Common myeloid progenitor, CD34-positive (primary cell): Measurements from ENCODE around the gene KIF4A.
"Not testable (repeated sequence)": the region's sequence is repeated elsewhere in the genome, so short reads cannot be mapped to it uniquely, and the experiment has no call there.

Experiments used
- CTCF ChIA-PET: fragments of 350-600 bp; sonication (Branson Sonifier 250); formaldehyde crosslinking; loops from one replicate; lab custom pipeline; 2021; ENCODE audit warnings: antibody characterized with exemption; lab: Charles Lee
- POLR2A ChIA-PET: fragments of 350-600 bp; sonication (Branson Sonifier 250); formaldehyde crosslinking; loops from one replicate; lab custom pipeline; 2021; ENCODE audit warnings: antibody characterized with exemption; lab: Charles Lee
- DNase-seq, 3 donors: peaks; one replicate each; pipeline versions ENCODE4 v3.0.0 to v3.0.0-alpha.2; 2013
- H3K27ac ChIP-seq, 2 experiments: 1 replicate in 1 of 2; 2 replicates in 1 of 2; pipeline ENCODE4 v1.7.0; 2013; ENCODE audit warnings: inconsistent platforms in 2 of 2, low read length in 2 of 2, mild to moderate bottlenecking in 2 of 2, low read depth in 1 of 2, moderate library complexity in 1 of 2; ENCODE audit not compliant: severe bottlenecking in 2 of 2, insufficient read depth in 1 of 2, poor library complexity in 1 of 2
- H3K27me3 ChIP-seq, 5 experiments: replicated peaks in 2 of 5; 1 replicate in 3 of 5; 2 replicates in 2 of 5; pipeline versions ENCODE4 v1.6.1 to v1.7.0; 2013; ENCODE audit warnings: low read length in 4 of 5, mild to moderate bottlenecking in 2 of 5, moderate library complexity in 2 of 5, inconsistent platforms in 1 of 5; ENCODE audit not compliant: insufficient read depth in 5 of 5, control insufficient read depth in 4 of 5
- H3K36me3 ChIP-seq, 4 experiments: 1 replicate in 2 of 4; 2 replicates in 2 of 4; pipeline versions ENCODE4 v1.6.1 to v1.7.0; 2013; ENCODE audit warnings: low read length in 3 of 4, control low read depth in 1 of 4, mild to moderate bottlenecking in 1 of 4; ENCODE audit not compliant: control insufficient read depth in 4 of 4, insufficient read depth in 4 of 4
- H3K4me1 ChIP-seq, 4 experiments: 1 replicate in 3 of 4; 2 replicates in 1 of 4; pipeline versions ENCODE4 v1.6.1 to v1.7.1; 2013; ENCODE audit warnings: low read length in 3 of 4, mild to moderate bottlenecking in 3 of 4, control low read depth in 1 of 4, inconsistent platforms in 1 of 4, moderate library complexity in 1 of 4; ENCODE audit not compliant: control insufficient read depth in 4 of 4, insufficient read depth in 4 of 4; ENCODE audit errors: control extremely low read depth in 1 of 4
- H3K4me3 ChIP-seq, 7 experiments: 1 replicate in 4 of 7; 2 replicates in 3 of 7; pipeline versions ENCODE4 v1.5.1 to v1.7.0; 2013; ENCODE audit warnings: mild to moderate bottlenecking in 7 of 7, low read length in 6 of 7, moderate library complexity in 6 of 7, inconsistent platforms in 2 of 7, low read depth in 2 of 7, control low read depth in 1 of 7; ENCODE audit not compliant: insufficient read depth in 4 of 7, control insufficient read depth in 1 of 7; ENCODE audit errors: extremely low read depth in 1 of 7
- H3K9me3 ChIP-seq, 5 experiments: 1 replicate in 4 of 5; 2 replicates in 1 of 5; pipeline versions ENCODE4 v1.6.1 to v1.7.1; 2013; ENCODE audit warnings: low read length in 4 of 5, mild to moderate bottlenecking in 2 of 5, inconsistent platforms in 1 of 5, low read depth in 1 of 5, moderate library complexity in 1 of 5; ENCODE audit not compliant: control insufficient read depth in 4 of 5, insufficient read depth in 2 of 5; ENCODE audit errors: control extremely low read depth in 1 of 5
- WGBS: methylation state at CpG from one replicate; pipeline ENCODE4 v1.1.5; 2013; ENCODE audit not compliant: insufficient coverage; 5-methylcytosine and 5-hydroxymethylcytosine counted together

The KIF4A gene

DNA sequence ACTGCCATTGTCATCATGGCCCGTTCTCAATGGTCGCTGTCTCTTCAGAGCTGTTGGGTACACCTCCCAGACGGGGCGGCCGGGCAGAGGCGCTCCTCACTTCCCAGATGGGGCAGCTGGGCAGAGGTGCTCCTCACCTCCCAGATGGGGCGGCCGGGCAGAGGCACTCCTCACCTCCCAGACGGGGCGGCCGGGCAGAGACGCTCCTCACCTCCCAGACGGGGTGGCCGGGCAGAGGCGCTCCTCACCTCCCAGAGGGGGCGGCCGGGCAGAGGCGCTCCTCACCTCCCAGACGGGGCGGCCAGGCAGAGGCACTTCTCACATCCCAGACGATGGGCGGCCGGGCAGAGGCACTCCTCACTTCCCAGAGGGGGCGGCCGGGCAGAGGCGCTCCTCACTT is 58.9 kb downstream of the KIF4A start:
- H3K36me3 ChIP-seq, result peaks cover 0 to 14% (median 4%) of the 10 kb centered on the region in 4 experiments
- DNase-seq, CTCF ChIA-PET, H3K4me3 ChIP-seq, H3K9me3 ChIP-seq, H3K4me1 ChIP-seq, H3K27me3 ChIP-seq, POLR2A ChIA-PET, H3K27ac ChIP-seq: not testable (repeated sequence)
- WGBS, result 97% methylated on average over 24 of the region's 26 CpGs

GRCh38 chrX:70349367-70350125 is 59.6 kb downstream of the KIF4A start:
- H3K4me3 ChIP-seq, H3K4me1 ChIP-seq, POLR2A ChIA-PET, DNase-seq, H3K27ac ChIP-seq, H3K9me3 ChIP-seq, CTCF ChIA-PET, H3K27me3 ChIP-seq: not testable (repeated sequence)
- H3K36me3 ChIP-seq, result peaks cover 2 to 10% (median 4%) of the 10 kb centered on the region in 4 experiments
- 97% methylated on average over 44 of the region's 55 CpGs for WGBS

DNA sequence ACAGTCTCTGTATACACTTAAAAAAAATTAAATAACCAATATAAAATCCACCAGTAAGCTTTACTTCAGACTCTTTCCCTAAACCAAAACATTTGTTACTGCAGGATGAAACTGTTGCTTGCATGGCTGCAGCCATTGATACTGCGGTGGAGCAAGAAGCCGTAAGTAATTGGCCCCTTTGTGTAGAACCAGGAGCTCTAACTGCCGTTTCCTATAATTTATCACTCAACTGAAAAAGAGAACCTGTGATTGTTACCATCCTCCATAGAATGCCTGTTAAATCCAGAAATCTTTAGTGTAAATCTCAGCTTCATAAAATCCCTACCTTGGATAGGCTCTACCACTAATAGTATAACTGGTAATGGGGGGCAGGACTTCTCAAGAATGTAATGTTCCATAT is 62.6 kb downstream of the KIF4A start:
- Histone ChIP-seq H3K9me3 (peaks cover 0 to 3% (median 2%) of the 10 kb centered on the region in 5 experiments), H3K27me3 (no peaks in the 10 kb centered on the region), H3K4me3 (no peak overlapping the region), H3K36me3 (peaks cover 0 to 3% (median 2%) of the 10 kb centered on the region in 4 experiments), H3K27ac (no peak overlapping the region), H3K4me1 (no peaks in the 10 kb centered on the region)
- 93% methylated on average over 3 of the region's 3 CpGs for WGBS
- CTCF ChIA-PET, result no interaction called here
- no peak for DNase-seq
- POLR2A ChIA-PET, result no interaction called here

DNA sequence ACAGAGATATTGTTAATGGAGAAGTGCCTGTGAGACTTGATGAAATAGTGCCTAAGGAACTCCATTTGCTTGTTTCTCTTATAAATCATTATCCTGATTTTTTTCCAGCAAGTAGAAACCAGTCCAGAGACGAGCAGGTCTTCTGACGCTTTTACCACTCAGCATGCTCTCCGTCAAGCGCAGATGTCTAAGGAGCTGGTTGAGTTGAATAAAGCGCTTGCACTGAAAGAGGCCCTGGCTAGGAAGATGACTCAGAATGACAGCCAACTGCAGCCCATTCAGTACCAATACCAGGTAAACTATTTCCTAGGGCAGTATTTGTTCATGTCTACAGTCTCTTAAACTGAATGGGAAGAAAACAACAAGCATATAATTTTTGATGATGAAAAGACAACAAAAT is 63.6 kb downstream of the KIF4A start:
- ChIA-PET CTCF (no interaction called here), POLR2A (no interaction called here)
- Histone ChIP-seq H3K9me3 (peaks cover 0 to 3% (median 0%) of the 10 kb centered on the region in 5 experiments), H3K4me1 (no peaks in the 10 kb centered on the region), H3K4me3 (no peak overlapping the region), H3K36me3 (peaks cover 0 to 3% (median 2%) of the 10 kb centered on the region in 4 experiments), H3K27me3 (no peaks in the 10 kb centered on the region), H3K27ac (no peak overlapping the region)
- 83% methylated on average over 4 of the region's 5 CpGs for WGBS
- no peak for DNase-seq

- ChIA-PET POLR2A (no interaction called here), CTCF (no interaction called here)
- Histone ChIP-seq H3K27ac (no peak overlapping the region), H3K4me1 (no peaks in the 10 kb centered on the region), H3K4me3 (no peak overlapping the region), H3K36me3 (peaks cover 2 to 5% (median 3%) of the 10 kb centered on the region in 4 experiments), H3K27me3 (no peaks in the 10 kb centered on the region), H3K9me3 (peaks cover 0 to 3% (median 0%) of the 10 kb centered on the region in 5 experiments)
- no peak for DNase-seq
- 83% methylated on average over 1 of the region's 2 CpGs for WGBS
Measured at GRCh38 chrX:70354716-70355115, 64.8 kb downstream of the KIF4A start.

DNA sequence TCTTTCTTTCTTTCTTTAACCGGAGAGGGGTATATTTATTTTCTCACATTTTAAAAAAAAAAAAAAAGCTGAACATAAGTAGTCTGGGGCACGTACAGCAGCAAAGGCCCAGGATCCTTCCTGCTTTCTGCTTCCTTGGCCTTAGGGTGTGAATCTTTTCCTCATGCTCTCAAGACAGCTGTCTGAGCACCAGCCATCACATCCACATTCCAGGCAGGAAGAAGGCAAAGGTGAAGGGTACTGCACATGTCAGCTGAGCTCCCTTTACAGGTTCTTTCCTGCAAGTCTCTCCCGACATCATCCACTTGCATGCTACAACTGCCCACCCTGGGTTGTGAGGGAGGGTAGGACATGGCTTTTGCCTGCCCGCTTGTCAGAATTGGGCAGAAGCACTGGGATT is 69.6 kb downstream of the KIF4A start:
- peaks cover 0 to 9% (median 5%) of the 10 kb centered on the region in 4 experiments for H3K36me3 ChIP-seq
- H3K9me3 ChIP-seq, result no peaks in the 10 kb centered on the region
- H3K4me1 ChIP-seq, result no peaks in the 10 kb centered on the region
- H3K27me3 ChIP-seq, result no peaks in the 10 kb centered on the region
- no peak overlapping the region for H3K4me3 ChIP-seq
- no peak overlapping the region for H3K27ac ChIP-seq
- DNase-seq, result no peak
- WGBS, result 88% methylated on average over 1 of the region's 4 CpGs
- CTCF ChIA-PET, result no interaction called here
- POLR2A ChIA-PET, result no interaction called here

- DNase-seq, result no peak
- CTCF ChIA-PET, result no interaction called here
- Histone ChIP-seq H3K27me3 (no peaks in the 10 kb centered on the region), H3K36me3 (peaks cover 0 to 9% (median 5%) of the 10 kb centered on the region in 4 experiments), H3K27ac (no peak overlapping the region), H3K9me3 (no peaks in the 10 kb centered on the region), H3K4me3 (no peak overlapping the region), H3K4me1 (no peaks in the 10 kb centered on the region)
- 92% methylated on average over 9 of the region's 10 CpGs for WGBS
- POLR2A ChIA-PET, result no interaction called here
Measured at GRCh38 chrX:70360366-70360765, 70.5 kb downstream of the KIF4A start.
